Activated T-helper 17 cell treated with anti-CD3 and anti-CD28 coated beads, Interleukin-2, amount 50 U/mL, for 72 hours (primary cell): ENCODE measurements around the gene DDTL. TPM values are rescaled to one million over a fixed set of nuclear protein-coding genes. Genes with fewer than 3 reads are reported as not detected.
A peak's percentile ranks its signal among the peaks of the same experiment; 100 is the strongest.
"Not testable (repeated sequence)": the region's sequence is repeated elsewhere in the genome, so short reads cannot be mapped to it uniquely, and the experiment has no call there.

ENCODE experiments used
- ATAC-seq: fragments of 150-1000 bp; cut with Tn5 transposase; replicated peaks from 2 replicates; pipeline ENCODE4 v1.10.0; 2021; ENCODE audit warnings: mild to moderate bottlenecking, moderate library complexity
- H3K27ac Mint-ChIP-seq: one replicate; pipeline ENCODE4 v1.8.0; 2022; ENCODE audit warnings: mixed read lengths
- H3K27me3 Mint-ChIP-seq: one replicate; pipeline ENCODE4 v1.8.0; 2022; ENCODE audit warnings: mixed read lengths
- H3K36me3 Mint-ChIP-seq: one replicate; pipeline ENCODE4 v1.8.0; 2022; ENCODE audit warnings: low read depth, mild to moderate bottlenecking, mixed read lengths
- H3K4me1 Mint-ChIP-seq: one replicate; pipeline ENCODE4 v1.8.0; 2022; ENCODE audit warnings: mixed read lengths
- H3K4me3 Mint-ChIP-seq: one replicate; pipeline ENCODE4 v1.8.0; 2022; ENCODE audit warnings: mild to moderate bottlenecking, mixed read lengths
- H3K9me3 Mint-ChIP-seq: one replicate; pipeline ENCODE4 v1.8.0; 2022; ENCODE audit warnings: mixed read lengths
- total RNA-seq, 2 donors: library from RNA; stranded (reverse); gene quantifications; one replicate each; pipeline ENCODE4 v1.2.3, GENCODE V29; 2022

The DDTL gene
- total RNA-seq, 2 donors from 2014 or later: 2.8 to 4.9 TPM

DNA sequence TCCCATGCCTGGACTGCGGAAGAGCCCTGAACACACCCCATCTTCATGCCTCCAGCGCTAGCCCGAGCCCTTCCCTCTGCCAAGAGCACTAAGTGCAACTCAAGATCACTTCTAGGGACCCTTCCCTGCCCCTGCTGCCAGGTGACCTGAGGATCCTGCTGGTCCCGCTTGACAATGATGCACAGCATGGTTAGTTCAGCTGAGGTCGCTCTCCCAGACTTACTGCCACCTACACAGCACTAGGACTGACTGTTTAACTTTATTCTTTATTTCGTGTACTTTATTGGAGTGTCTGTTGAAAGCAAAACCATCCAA, 11.7 kb upstream of the DDTL start:
- H3K4me1 Mint-ChIP-seq, H3K9me3 Mint-ChIP-seq, ATAC-seq, H3K36me3 Mint-ChIP-seq, H3K4me3 Mint-ChIP-seq, H3K27ac Mint-ChIP-seq, H3K27me3 Mint-ChIP-seq: not testable (repeated sequence)

DNA sequence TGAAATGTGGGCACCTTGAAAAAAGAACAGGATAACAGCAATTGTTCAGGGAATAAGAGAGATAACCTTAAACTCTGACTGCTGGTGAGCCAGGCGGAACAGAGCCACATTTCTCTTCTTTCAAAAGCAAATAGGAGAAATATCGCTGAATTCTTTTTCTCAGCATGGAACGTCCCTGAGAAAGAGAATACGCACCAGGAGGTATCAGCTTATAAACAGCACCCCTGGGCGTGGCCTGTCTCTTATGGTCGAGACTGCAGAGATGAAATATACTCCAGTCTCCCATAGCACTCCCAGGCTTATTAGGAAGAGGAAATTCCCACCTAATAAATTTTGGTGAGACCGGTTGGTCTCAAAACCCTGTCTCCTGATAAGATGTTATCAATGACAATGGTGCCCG, 10.8 kb upstream of the DDTL start:
- H3K4me3 Mint-ChIP-seq, H3K9me3 Mint-ChIP-seq, H3K27ac Mint-ChIP-seq, H3K4me1 Mint-ChIP-seq, ATAC-seq, H3K27me3 Mint-ChIP-seq, H3K36me3 Mint-ChIP-seq: not testable (repeated sequence)

DNA sequence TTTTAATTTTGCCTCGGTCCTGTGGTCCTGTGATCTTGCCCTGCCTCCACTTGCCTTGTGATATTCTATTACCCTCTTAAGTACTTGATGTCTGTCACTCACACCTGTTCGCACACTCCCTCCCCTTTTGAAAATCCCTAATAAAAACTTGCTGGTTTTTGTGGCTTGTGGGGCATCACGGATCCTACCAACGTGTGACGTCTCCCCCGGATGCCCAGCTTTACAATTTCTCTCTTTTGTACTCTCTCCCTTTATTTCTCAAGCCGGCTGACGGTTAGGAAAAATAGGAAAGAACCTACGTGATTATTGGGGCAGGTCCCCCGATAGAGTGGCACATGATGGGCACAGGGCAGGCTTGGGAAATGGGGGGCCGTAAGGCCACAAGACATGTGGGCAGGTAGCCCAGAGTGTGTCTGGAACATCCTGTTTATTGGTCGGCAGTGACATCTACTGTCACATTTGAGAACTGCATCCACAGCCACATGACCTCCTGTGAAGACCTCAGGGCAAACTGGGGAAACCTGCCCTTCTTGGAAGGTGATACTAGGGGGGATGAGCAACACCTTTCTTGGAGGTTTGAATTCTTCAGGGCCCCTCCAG, 10.3 kb upstream of the DDTL start:
- not testable (repeated sequence) for H3K27ac Mint-ChIP-seq, H3K4me1 Mint-ChIP-seq, H3K27me3 Mint-ChIP-seq, H3K36me3 Mint-ChIP-seq, H3K9me3 Mint-ChIP-seq, H3K4me3 Mint-ChIP-seq
- ATAC-seq: peak; percentile 85

DNA sequence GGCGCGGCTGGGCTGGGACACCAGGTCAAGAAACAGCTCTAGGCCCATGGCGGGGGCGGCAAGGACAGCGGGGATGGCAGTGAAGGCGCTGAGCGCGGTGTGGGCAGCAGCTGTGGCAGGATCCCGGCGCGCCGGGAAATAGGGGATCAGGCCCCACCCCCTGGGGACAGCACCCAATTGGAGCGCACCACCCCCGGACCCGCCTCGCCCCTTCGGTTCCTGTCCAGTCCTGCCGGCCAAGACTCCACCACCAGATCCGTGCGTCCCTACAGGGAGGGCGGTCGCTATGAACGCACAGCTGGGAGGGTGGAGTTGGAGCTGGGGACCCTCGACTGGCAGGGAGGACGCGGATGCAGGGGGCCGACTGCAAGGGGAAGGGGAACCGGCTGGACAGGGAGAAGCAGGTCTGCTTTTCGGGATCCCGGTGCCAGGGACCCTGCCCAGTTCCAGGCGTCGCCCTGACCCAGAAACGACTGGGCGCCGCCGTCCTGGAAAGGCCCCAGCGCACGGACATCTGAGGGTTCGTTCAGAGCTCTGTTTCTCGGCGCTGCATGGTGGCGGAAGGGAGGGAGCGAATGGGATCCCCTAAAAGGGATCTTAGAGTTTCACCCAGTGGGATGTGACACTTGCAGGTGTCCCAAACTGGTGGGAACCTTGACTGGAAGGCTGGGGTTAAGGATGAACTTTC, 5.5 kb upstream of the DDTL start, which contains the start of gene GSTT2B:
TSS of gene GSTT2B (minus strand) at position 112 of the 688 bp plus-strand sequence. CDS start at position 48, 64 bp downstream.
- H3K27ac Mint-ChIP-seq, H3K9me3 Mint-ChIP-seq, H3K4me1 Mint-ChIP-seq, H3K36me3 Mint-ChIP-seq, H3K4me3 Mint-ChIP-seq, H3K27me3 Mint-ChIP-seq: not testable (repeated sequence)
- ATAC-seq: peak; percentile 32

DNA sequence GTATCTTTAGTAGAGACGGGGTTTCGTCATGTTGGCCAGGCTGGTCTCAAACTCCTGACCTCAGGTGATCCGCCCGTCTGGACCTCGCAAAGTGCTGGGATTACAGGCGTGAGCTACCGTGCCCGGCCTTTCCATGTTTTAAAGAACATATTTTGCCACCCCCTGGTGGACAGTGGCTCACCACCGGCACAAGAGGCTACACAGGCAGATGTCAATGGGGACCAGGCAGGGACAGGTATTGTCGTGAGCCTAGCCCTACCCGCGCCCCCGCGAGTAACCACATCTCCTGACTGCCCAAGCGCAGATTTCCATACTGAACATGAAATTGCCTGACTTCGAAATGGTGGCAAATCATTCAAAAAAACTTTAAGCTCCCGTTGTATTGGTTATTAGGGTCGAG, 594 bp upstream of the DDTL start:
- Mint-ChIP-seq H3K36me3 (peaks cover 23% of the 10 kb centered on the region), H3K4me1 (peaks cover 12% of the 10 kb centered on the region)
- not testable (repeated sequence) for H3K4me3 Mint-ChIP-seq, H3K27ac Mint-ChIP-seq, H3K9me3 Mint-ChIP-seq, H3K27me3 Mint-ChIP-seq
- peak; percentile 36 for ATAC-seq

DNA sequence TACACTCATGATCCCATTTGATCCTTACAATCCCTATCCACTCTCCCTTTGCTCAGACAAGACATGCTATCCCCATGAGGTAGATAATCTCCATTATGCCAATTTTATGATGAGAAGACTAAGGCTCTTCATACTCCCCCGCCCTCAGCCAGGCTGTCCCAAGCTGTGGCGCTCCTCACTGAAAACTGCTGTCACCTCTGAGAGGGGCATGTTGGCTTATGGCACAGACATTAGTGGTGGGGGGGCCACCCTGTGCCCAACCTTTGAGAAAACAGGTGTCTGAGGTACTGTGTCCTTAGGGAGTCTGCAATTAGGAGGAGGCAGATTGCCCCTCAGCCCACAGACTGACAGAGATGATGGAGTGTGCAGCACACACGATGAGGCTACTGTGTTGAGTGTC, 2.4 kb downstream of the DDTL start:
- H3K36me3 Mint-ChIP-seq: peaks cover 36% of the 10 kb centered on the region
- peak overlapping the region; percentile 16 for H3K27ac Mint-ChIP-seq
- H3K27me3 Mint-ChIP-seq: no peaks in the 10 kb centered on the region
- H3K4me1 Mint-ChIP-seq: peaks cover 16% of the 10 kb centered on the region
- ATAC-seq: no peak
- H3K9me3 Mint-ChIP-seq: no peaks in the 10 kb centered on the region
- H3K4me3 Mint-ChIP-seq: peak overlapping the region; percentile 47

DNA sequence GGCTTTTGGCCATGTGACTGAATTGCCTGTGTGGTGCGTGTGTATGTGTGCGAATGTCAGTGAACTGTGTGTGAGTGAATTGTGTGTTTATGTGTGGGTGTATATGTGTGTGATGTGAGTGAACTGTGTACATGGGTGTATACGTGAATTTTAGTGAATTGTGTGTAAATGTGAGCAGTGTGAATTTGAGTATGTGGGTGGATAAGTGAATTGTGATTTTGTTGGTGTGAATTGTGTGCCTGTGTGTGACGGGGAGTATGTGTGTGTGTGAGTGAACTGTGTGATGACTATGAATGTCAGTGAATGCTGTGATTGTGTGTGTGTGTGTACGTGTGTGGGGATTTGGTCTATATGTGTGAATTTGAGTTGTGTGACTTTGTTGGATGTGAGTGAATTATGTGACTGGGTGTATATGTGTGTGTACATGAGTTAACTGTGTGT, 3.5 kb downstream of the DDTL start:
- peak overlapping the region; percentile 16 for H3K27ac Mint-ChIP-seq
- H3K4me1 Mint-ChIP-seq: peaks cover 16% of the 10 kb centered on the region
- no peaks in the 10 kb centered on the region for H3K27me3 Mint-ChIP-seq
- ATAC-seq: no peak
- H3K36me3 Mint-ChIP-seq: peaks cover 36% of the 10 kb centered on the region
- no peaks in the 10 kb centered on the region for H3K9me3 Mint-ChIP-seq
- H3K4me3 Mint-ChIP-seq: peak overlapping the region; percentile 47

DNA sequence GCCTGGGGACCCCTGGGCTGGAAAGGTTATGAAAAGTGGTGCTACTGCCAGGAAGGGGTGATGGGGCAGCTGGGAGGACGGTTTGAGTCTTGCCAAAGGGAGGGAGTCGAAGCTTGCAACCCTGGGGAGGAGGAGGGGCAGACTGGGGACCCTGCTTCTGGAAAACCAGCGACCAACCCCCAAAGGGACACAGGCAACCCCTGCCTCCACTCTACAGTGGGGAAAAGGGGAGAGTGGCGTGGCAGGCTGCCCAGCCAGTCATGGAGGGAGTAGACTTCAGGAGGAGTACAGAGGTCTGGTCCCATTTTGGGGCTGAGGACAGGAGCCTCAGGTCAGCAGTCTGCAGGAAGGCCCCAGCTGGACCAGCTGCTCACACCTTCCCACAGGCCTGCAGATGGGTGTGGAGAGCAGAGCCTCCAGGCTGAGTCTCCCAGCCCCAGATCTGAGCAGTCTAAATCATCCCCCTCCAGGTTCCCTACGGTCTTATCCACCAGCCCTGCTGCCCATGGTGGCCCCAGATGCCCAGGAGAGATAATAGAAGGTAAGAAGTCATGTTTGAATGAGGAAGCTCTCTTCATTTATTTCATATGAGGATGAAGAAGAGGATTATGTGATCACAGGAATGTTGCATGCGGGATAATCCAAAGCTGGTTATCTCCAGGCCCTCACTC, 4.3 kb downstream of the DDTL start:
- ATAC-seq: no peak
- Mint-ChIP-seq H3K4me1 (peaks cover 16% of the 10 kb centered on the region), H3K4me3 (peak overlapping the region; percentile 47), H3K27me3 (no peaks in the 10 kb centered on the region), H3K27ac (peak overlapping the region; percentile 16), H3K9me3 (no peaks in the 10 kb centered on the region), H3K36me3 (peaks cover 36% of the 10 kb centered on the region)

DNA sequence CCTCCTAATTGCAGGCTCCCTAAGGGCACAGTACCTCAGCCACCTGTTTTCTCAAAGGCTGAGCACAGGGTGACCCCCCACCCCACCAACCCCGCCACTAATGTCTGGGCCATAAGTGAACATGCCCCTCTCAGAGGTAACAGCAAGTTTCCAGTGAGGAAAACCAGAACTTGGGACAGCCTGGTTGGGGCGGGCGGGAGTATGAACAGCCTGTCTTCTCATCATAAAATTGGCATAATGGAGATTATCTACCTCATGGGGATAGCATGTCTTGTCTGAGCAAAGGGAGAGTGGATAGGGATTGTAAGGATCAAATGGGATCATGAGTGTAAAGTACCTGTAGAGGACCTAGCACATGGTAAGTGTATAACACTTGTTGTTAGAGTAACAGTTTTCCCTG, 5.2 kb downstream of the DDTL start:
- Mint-ChIP-seq H3K36me3 (peaks cover 36% of the 10 kb centered on the region), H3K4me3 (peak overlapping the region; percentile 47), H3K4me1 (peaks cover 16% of the 10 kb centered on the region)
- H3K27ac Mint-ChIP-seq, ATAC-seq, H3K27me3 Mint-ChIP-seq, H3K9me3 Mint-ChIP-seq: not testable (repeated sequence)

DNA sequence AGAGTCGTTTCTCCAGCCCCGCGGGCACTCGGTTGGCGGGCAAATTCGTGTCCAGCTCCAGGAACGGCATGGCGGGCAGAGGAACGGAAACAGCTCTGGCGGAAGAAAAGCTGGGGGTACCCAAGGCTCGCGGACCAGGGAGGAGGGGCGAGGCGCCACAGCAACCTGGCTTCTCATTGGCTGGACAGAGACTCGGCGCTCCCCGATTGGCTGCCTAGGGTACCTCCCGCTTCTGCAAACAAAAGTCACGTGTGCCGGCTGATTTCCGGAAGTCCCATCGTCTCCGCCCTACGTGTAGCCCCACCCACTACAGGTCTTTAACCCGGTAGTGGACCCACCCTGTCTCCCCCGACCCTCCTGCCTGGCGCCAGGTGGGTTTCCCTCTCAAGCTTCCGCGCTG, 7.7 kb downstream of the DDTL start, which contains the start of gene DDT:
TSS of gene DDT (minus strand) at position 97 of the 400 bp plus-strand sequence. CDS start at position 70, 27 bp downstream.
- not testable (repeated sequence) for H3K9me3 Mint-ChIP-seq, H3K4me3 Mint-ChIP-seq, H3K27me3 Mint-ChIP-seq, H3K27ac Mint-ChIP-seq
- ATAC-seq: peak; percentile 98
- Mint-ChIP-seq H3K4me1 (peaks cover 16% of the 10 kb centered on the region), H3K36me3 (peaks cover 31% of the 10 kb centered on the region)

DNA sequence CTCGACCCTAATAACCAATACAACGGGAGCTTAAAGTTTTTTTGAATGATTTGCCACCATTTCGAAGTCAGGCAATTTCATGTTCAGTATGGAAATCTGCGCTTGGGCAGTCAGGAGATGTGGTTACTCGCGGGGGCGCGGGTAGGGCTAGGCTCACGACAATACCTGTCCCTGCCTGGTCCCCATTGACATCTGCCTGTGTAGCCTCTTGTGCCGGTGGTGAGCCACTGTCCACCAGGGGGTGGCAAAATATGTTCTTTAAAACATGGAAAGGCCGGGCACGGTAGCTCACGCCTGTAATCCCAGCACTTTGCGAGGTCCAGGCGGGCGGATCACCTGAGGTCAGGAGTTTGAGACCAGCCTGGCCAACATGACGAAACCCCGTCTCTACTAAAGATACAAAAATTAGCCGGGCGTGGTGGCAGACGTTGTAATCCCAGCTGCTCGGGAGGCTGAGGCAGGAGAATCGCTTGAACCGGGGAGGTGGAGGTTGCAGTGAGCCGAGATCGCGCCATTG, 8.2 kb downstream of the DDTL start:
- Mint-ChIP-seq H3K36me3 (peaks cover 25% of the 10 kb centered on the region), H3K4me1 (peaks cover 13% of the 10 kb centered on the region)
- not testable (repeated sequence) for H3K4me3 Mint-ChIP-seq, H3K27ac Mint-ChIP-seq, H3K9me3 Mint-ChIP-seq, H3K27me3 Mint-ChIP-seq
- ATAC-seq: peak; percentile 36

DNA sequence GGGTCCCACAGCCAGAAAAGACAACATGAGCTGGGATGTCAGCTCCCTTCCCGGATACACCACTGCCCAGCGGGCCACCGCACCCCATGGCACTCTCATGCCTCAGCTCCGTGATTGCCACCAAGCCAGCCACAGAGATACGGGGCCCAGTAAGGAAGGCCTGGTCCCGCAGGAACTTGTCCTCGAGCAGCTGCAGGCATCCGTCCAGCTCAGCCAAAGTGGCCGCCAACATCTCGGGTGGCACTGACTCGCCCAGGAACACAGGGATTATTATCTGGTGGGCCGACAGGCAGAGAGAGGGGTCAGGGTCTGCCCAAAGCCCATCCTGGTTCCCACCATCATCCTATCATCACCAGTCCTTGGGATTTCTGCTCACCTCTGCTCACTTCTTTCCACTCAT, 10.6 kb downstream of the DDTL start:
- not testable (repeated sequence) for H3K27ac Mint-ChIP-seq, H3K4me3 Mint-ChIP-seq, H3K4me1 Mint-ChIP-seq, H3K27me3 Mint-ChIP-seq, ATAC-seq, H3K36me3 Mint-ChIP-seq, H3K9me3 Mint-ChIP-seq

DNA sequence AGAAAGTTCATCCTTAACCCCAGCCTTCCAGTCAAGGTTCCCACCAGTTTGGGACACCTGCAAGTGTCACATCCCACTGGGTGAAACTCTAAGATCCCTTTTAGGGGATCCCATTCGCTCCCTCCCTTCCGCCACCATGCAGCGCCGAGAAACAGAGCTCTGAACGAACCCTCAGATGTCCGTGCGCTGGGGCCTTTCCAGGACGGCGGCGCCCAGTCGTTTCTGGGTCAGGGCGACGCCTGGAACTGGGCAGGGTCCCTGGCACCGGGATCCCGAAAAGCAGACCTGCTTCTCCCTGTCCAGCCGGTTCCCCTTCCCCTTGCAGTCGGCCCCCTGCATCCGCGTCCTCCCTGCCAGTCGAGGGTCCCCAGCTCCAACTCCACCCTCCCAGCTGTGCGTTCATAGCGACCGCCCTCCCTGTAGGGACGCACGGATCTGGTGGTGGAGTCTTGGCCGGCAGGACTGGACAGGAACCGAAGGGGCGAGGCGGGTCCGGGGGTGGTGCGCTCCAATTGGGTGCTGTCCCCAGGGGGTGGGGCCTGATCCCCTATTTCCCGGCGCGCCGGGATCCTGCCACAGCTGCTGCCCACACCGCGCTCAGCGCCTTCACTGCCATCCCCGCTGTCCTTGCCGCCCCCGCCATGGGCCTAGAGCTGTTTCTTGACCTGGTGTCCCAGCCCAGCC, 13.0 kb downstream of the DDTL start, which contains the start of gene GSTT2:
TSS of gene GSTT2 (plus strand) at position 578 of the 684 bp plus-strand sequence.
- ATAC-seq: peak; percentile 18
- H3K27me3 Mint-ChIP-seq, H3K36me3 Mint-ChIP-seq, H3K4me3 Mint-ChIP-seq, H3K27ac Mint-ChIP-seq, H3K4me1 Mint-ChIP-seq, H3K9me3 Mint-ChIP-seq: not testable (repeated sequence)

DNA sequence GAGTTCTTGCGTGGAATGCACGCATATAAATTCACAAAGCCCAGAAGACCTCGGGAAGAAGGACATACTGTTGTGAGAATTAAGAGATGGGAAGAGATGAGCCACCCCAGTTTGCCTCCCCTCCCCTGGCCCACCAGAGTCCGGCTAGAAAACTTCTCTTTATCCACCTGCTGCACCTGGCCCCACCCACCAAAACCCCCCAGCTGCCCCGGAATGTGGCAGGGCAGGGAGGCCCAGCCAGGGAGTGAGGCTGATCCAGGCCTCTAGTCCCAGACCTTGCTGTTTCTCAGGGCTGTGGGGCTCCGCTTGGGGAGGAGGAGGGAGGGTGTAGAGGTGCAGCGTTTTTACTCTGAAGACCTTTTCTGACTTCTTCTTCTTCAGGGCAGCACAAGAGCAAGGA, 13.9 kb downstream of the DDTL start:
- H3K36me3 Mint-ChIP-seq: not testable (repeated sequence)

More for the DNA sequence above, 13.9 kb downstream of the DDTL start:
- not testable (repeated sequence) for ATAC-seq, H3K9me3 Mint-ChIP-seq, H3K27ac Mint-ChIP-seq, H3K4me1 Mint-ChIP-seq, H3K27me3 Mint-ChIP-seq, H3K4me3 Mint-ChIP-seq
